ENCODE results near the gene DBX2.

- no peak for TF ChIP-seq CTCF (IDR thresholded peaks at IDR 0.05)
- no peak for TF ChIP-seq EP300 (IDR thresholded peaks at IDR 0.05)
Observed at GRCh38 chr12:45051572-45052125, 750 bp upstream of the DBX2 start.
